Measurements from ENCODE around the gene RYR2.

RYR2 gene

GRCh38 chr1:237058470-237058869 is 16.5 kb downstream of the RYR2 start:
- no peak for TF ChIP-seq CTCF (IDR thresholded peaks at IDR 0.05)

- no peak for TF ChIP-seq CTCF (IDR thresholded peaks at IDR 0.05)
Observed at GRCh38 chr1:237059244-237059643, 17.3 kb downstream of the RYR2 start.

- TF ChIP-seq CTCF (IDR thresholded peaks at IDR 0.05), result no peak
Observed at GRCh38 chr1:237062976-237063375, 21.0 kb downstream of the RYR2 start.

- no peak for TF ChIP-seq CTCF (IDR thresholded peaks at IDR 0.05)
Observed at GRCh38 chr1:237065903-237066302, 23.9 kb downstream of the RYR2 start.

GRCh38 chr1:237070519-237070918 is 28.5 kb downstream of the RYR2 start:
- no peak for TF ChIP-seq CTCF (IDR thresholded peaks at IDR 0.05)

- TF ChIP-seq CTCF (IDR thresholded peaks at IDR 0.05), result no peak
Observed at GRCh38 chr1:237071641-237072420, 29.8 kb downstream of the RYR2 start.

GRCh38 chr1:237074371-237075117 is 32.6 kb downstream of the RYR2 start:
- TF ChIP-seq CTCF (IDR thresholded peaks at IDR 0.05), result no peak
